Ovary (tissue), 9 donors: ENCODE results near the gene LBHD1. TPM values are rescaled to one million over a fixed set of nuclear protein-coding genes. Genes with fewer than 3 reads are reported as not detected.

Source experiments
- DNase-seq, 5 donors: peaks; one replicate each; pipeline ENCODE4 v3.0.0-alpha.2; 2019 to 2020
- H3K27ac ChIP-seq, 2 donors: fragments of 200-600 bp; one replicate each; pipeline versions ENCODE4 v1.5.1 to v1.8.0; 2019 to 2022
- H3K27me3 ChIP-seq: fragments of 200-600 bp; one replicate; pipeline ENCODE4 v1.8.0; 2022
- H3K36me3 ChIP-seq: fragments of 200-600 bp; sonication (generic); one replicate; pipeline ENCODE4 v1.5.1; 2019
- H3K4me1 ChIP-seq: one replicate; pipeline ENCODE4 v1.8.1; 2013; ENCODE audit warnings: mild to moderate bottlenecking, moderate library complexity; ENCODE audit not compliant: insufficient read depth
- H3K4me3 ChIP-seq: fragments of 200-600 bp; sonication (generic); one replicate; pipeline ENCODE4 v1.5.1; 2017
- H3K9me3 ChIP-seq, 2 donors: fragments of 200-600 bp in 1 of 2; sonication (generic) in 1 of 2; one replicate each; pipeline versions ENCODE4 v1.5.1 to v1.8.1; 2013 to 2019; ENCODE audit warnings: mild to moderate bottlenecking in 1 of 2, moderate library complexity in 1 of 2
- EP300 ChIP-seq: sonication (generic); formaldehyde crosslinking; IDR thresholded peaks from one replicate; pipeline ENCODE4 v1.6.1; 2017; ENCODE audit warnings: antibody characterized with exemption
- POLR2A ChIP-seq: fragments of 450-650 bp; IDR thresholded peaks from one replicate; pipeline ENCODE4 v1.6.1; 2017; ENCODE audit warnings: antibody characterized with exemption, mild to moderate bottlenecking, moderate library complexity
- WGBS, 3 donors: extraction: QIAGEN DNeasy Blood & Tissue Kit in 1 of 3; methylation state at CpG; one replicate each; pipeline versions ENCODE4 v1.1.5 to v1.1.7; 2013 to 2017; 5-methylcytosine and 5-hydroxymethylcytosine counted together
- intact Hi-C, 4 donors: fragments of 100-400 bp; cut with DNase I; formaldehyde crosslinking; loops; one replicate each; pipeline versions ENCODE4 v1.11.0 to v1.15.1; 2022 to 2023
- polyA plus RNA-seq, 2 donors: library from polyadenylated mRNA; stranded (reverse); fragments of 200-250 nt in 1 of 2; fragments of 350-450 nt in 1 of 2; fragmentation: Illumina TruSeq in 1 of 2; extraction: RNeasy Lipid Tissue Mini Kit (QIAGEN cat#74804) in 1 of 2; gene quantifications; one replicate each; pipeline ENCODE4 v1.2.3, GENCODE V29; 2013 to 2014
- total RNA-seq, 7 donors: library from RNA; depleted of rRNA in 2 of 7; stranded (reverse); fragments of >200 nt in 2 of 7; fragmentation: NEBNext Ultra II Directional in 3 of 7; extraction: Animal tissue kit (Norgen Biotek cat#: 25700) in 3 of 7; gene quantifications; one replicate each; pipeline versions ENCODE4 v1.1.0 to v1.2.4, GENCODE V29; 2016 to 2023
- TF ChIP-seq, protein P1 (sequence below), 3 donors: fragments of 450-650 bp in 2 of 3; fragments of 200-600 bp in 1 of 3; IDR thresholded peaks; one replicate each; pipeline versions ENCODE4 v1.5.1 to v1.8.0; 2016 to 2022; ENCODE audit warnings: antibody characterized with exemption in 3 of 3, mild to moderate bottlenecking in 1 of 3
- donor health status: DM: no; HTN: no; CAD: no; lungs with moderate emphysema.
- donor health status: DM: no; HTN: no; CAD: no.
- donor health status: Bipolar disorder and iron deficiency.
- donor health status: DM: yes; HTN: yes; CAD: no.
- donor health status: DM: no; HTN: no; CAD: no.
- donor health status: DM: yes; HTN: yes; CAD: no.

LBHD1 gene
- total and polyA plus RNA-seq, 9 donors: 2.4 to 6.0 (median 4.6) TPM

DNA sequence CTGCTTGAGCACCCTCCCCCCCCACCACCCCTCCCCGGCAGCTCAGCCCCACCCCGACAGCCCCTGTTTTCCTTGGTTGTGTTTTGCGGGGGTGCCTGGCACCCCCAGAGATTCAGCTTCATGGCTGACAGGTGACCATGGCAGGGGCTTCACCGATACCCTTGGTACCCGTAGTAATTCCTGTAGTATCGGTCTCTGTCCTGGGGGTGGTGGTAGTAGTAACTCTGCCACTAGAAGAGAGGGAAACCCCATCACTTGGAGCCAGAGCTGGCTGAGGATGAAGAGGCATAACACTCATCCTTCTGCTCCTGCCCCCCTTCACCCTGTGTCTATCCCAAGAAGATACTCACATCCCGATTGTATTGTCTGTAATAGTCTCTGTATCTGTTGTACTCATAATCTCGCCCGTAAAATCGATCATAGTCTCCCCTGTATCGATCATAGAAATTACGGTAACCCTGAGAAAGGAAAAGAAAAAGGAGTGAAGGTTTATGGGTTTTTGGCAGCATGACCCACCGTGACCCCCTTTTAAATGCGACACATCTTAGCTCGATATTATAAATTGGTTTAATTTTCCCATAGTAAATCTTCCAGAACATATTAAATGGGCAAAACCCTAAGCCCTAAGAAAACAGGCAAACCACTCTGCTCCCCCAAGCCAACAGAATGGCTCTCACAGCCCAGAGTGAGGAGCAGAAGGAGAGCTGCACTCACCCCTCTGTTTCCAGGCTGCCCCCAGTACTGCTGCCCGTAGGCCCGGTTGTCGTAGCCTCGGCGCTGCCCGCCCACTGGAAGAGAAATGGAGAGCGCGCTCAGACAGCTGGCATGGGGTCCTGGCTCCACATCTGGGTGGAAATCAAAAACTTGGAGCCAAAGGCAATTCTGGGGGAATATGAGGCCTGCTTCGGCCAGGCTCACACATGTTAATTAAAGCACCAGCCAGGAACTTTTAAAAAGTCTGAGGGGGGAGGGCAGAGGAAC, 43.4 kb upstream of the LBHD1 start:
- 82 to 88% (median 83%) methylated on average over 24 of the region's 24 CpGs for WGBS, 3 donors
- Histone ChIP-seq H3K27me3 (no peaks in the 10 kb centered on the region), H3K4me1 (no peaks in the 10 kb centered on the region), H3K27ac (no peak overlapping the region), H3K9me3 (no peaks in the 10 kb centered on the region), H3K4me3 (no peak overlapping the region), H3K36me3 (no peaks in the 10 kb centered on the region)
- intact Hi-C loops: no loop called here
- DNase-seq: peak in 2 of 5 donors; percentile 16 to 17
- TF ChIP-seq POLR2A (no peak), EP300 (no peak)
- TF ChIP-seq, protein P1, sequence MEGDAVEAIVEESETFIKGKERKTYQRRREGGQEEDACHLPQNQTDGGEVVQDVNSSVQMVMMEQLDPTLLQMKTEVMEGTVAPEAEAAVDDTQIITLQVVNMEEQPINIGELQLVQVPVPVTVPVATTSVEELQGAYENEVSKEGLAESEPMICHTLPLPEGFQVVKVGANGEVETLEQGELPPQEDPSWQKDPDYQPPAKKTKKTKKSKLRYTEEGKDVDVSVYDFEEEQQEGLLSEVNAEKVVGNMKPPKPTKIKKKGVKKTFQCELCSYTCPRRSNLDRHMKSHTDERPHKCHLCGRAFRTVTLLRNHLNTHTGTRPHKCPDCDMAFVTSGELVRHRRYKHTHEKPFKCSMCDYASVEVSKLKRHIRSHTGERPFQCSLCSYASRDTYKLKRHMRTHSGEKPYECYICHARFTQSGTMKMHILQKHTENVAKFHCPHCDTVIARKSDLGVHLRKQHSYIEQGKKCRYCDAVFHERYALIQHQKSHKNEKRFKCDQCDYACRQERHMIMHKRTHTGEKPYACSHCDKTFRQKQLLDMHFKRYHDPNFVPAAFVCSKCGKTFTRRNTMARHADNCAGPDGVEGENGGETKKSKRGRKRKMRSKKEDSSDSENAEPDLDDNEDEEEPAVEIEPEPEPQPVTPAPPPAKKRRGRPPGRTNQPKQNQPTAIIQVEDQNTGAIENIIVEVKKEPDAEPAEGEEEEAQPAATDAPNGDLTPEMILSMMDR (IDR thresholded peaks at IDR 0.05): no peak

DNA sequence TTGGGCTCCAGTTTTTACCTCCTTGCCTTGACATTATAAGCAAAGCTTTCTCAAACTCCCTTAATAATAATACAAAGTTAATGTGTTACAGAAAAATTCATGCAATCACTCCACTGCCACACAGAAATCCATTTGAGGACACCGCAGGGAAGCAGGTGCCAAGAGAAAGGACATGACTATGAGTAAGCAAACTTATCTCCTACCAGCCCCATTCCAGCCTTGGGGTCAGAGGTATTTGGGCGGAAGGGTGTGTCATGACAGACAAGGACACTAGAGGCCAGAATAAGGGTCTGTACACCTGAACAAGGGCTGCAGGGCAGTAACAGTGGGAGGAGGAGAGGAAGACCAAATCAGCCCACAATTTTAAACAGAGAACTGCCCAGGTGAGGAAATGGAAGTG, 41.3 kb upstream of the LBHD1 start:
- TF ChIP-seq POLR2A (no peak), EP300 (no peak)
- TF ChIP-seq, protein P1 (IDR thresholded peaks at IDR 0.05): no peak
- no peaks in the 10 kb centered on the region for H3K36me3 ChIP-seq
- no peaks in the 10 kb centered on the region for H3K27me3 ChIP-seq
- H3K9me3 ChIP-seq: no peaks in the 10 kb centered on the region
- no peak overlapping the region for H3K27ac ChIP-seq
- intact Hi-C loops: no loop called here
- no peak for DNase-seq
- H3K4me1 ChIP-seq: peaks cover 5% of the 10 kb centered on the region
- H3K4me3 ChIP-seq: no peak overlapping the region
- 79 to 86% (median 80%) methylated on average over 2 of the region's 2 CpGs for WGBS, 3 donors

DNA sequence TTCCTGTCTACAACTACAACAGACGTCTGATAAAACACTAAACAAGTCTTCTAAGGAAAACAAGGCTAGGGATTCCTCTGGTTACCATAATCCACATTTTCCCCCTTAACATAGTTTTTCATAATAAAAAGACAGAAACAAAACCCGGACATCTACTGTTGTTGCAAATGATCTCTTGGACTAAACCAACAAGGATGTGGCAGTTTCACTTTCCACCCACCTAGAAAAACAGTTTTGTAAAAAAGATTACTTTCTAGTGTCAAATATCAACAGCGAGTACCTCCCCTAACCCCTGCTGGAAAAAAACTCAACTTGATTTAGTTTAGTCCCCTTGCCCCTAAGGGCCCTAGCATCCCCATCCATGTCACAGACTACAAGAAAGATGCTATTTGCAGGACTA, 40.8 kb upstream of the LBHD1 start:
- H3K27me3 ChIP-seq: no peaks in the 10 kb centered on the region
- no peak for TF ChIP-seq POLR2A
- no peak for TF ChIP-seq EP300
- TF ChIP-seq, protein P1 (IDR thresholded peaks at IDR 0.05): no peak
- H3K9me3 ChIP-seq: no peaks in the 10 kb centered on the region
- DNase-seq: no peak
- H3K27ac ChIP-seq: no peak overlapping the region
- H3K4me1 ChIP-seq: peaks cover 8% of the 10 kb centered on the region
- intact Hi-C loops: no loop called here
- WGBS, 3 donors: 15 to 40% (median 31%) methylated on average over 3 of the region's 3 CpGs
- no peaks in the 10 kb centered on the region for H3K36me3 ChIP-seq
- H3K4me3 ChIP-seq: no peak overlapping the region

DNA sequence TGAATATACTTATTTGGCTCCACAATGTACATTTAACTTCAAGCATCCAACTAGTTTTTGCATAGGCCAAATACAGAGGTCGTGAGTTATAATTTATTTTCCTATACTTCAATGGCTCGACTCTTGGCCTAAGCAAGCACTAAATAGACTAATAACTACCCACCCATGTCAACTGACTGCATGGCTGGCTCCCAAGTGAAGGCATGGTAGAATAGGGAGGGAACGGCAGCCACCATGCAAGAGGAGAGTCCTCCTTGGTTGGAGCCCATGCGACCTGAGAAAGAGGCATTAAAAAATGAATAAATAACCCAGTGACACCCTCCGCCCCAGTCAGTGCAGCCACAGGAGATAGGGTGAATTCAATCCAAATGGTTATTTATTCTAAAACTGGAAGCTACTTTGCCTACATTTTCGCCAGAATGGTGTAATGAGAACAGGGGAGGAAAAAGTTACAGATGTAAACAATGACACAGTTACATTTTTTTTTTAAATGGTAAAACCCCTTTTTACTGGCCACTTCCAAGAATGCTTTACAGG, 40.3 kb upstream of the LBHD1 start:
- intact Hi-C loops: no loop called here
- H3K9me3 ChIP-seq: no peaks in the 10 kb centered on the region
- no peak overlapping the region for H3K4me3 ChIP-seq
- TF ChIP-seq, protein P1 (IDR thresholded peaks at IDR 0.05): no peak
- TF ChIP-seq POLR2A: no peak
- TF ChIP-seq EP300: no peak
- H3K27me3 ChIP-seq: no peaks in the 10 kb centered on the region
- no peak overlapping the region for H3K27ac ChIP-seq
- H3K36me3 ChIP-seq: no peaks in the 10 kb centered on the region
- WGBS, 3 donors: 55 to 69% (median 65%) methylated on average over 6 of the region's 6 CpGs
- peak in 1 of 5 donors; percentile 11 for DNase-seq
- peaks cover 8% of the 10 kb centered on the region for H3K4me1 ChIP-seq
